Measurements from ENCODE around the gene AP1G2. TPM values are rescaled to one million over a fixed set of nuclear protein-coding genes. Genes with fewer than 3 reads are reported as not detected.

The AP1G2 gene
- total RNA-seq, 1 experiment from 2014 or later, result 155 TPM

GRCh38 chr14:23544511-23545447, 22.8 kb downstream of the AP1G2 start:
- POLR2A ChIA-PET, result no interaction called here
- DNase-seq (ENCODE audit: low read depth, low spot score) (no peak), ATAC-seq (no peak)
- no peaks in the 10 kb centered on the region for H3K4me1 ChIP-seq (ENCODE audit: control insufficient read depth in 1 of 2, insufficient read depth in 2 of 2, low read length in 2 of 2)
- no peak overlapping the region for H2AFZ ChIP-seq (ENCODE audit: low read depth, low read length, poor library complexity, severe bottlenecking)
- no peak overlapping the region for H3K9ac ChIP-seq (ENCODE audit: low read length)
- no peaks in the 10 kb centered on the region for H3K36me3 ChIP-seq (ENCODE audit: control insufficient read depth in 1 of 2, insufficient read depth in 2 of 2, low read length in 2 of 2)
- H3K27ac ChIP-seq (ENCODE audit: low read depth, low read length), result no peak overlapping the region
- no TSS peak for BruUV-seq (replicated peaks)
- no peak overlapping the region for H3K4me2 ChIP-seq (ENCODE audit: low read length)
- H4K20me1 ChIP-seq (ENCODE audit: insufficient read depth), result no peaks in the 10 kb centered on the region
- RAD21 ChIA-PET (ENCODE audit: low non-redundant PET in 1 of 2, low total read pairs in 2 of 2, uncharacterized antibody in 2 of 2, unreplicated experiment in 2 of 2), result no interaction called here
- no peaks in the 10 kb centered on the region for H3K27me3 ChIP-seq (ENCODE audit: insufficient read depth, low read length)
- H3K4me3 ChIP-seq (replicated peaks in 1 of 2; ENCODE audit: low read depth in 1 of 2, low read length in 2 of 2), result no peak overlapping the region
- no peaks in the 10 kb centered on the region for H3K79me2 ChIP-seq (ENCODE audit: insufficient read depth, low read length)
- intact Hi-C loops (cut with micrococcal nuclease), result loop anchor here (5.0 kb wide), 1 partner anchor 67 kb away; no protein-coding TSS in a partner anchor
- no peaks in the 10 kb centered on the region for H3K9me2 ChIP-seq (ENCODE audit: insufficient read depth)
- CTCF ChIA-PET, result no interaction called here
- no peaks in the 10 kb centered on the region for H3K9me3 ChIP-seq (ENCODE audit: control insufficient read depth in 1 of 2, insufficient read depth in 1 of 2, low read depth in 1 of 2, low read length in 2 of 2)
- TF ChIP-seq SIN3A (IDR thresholded peaks at IDR 0.05; ENCODE audit: low read depth) (no peak), SP1 (IDR thresholded peaks at IDR 0.05; ENCODE audit: low read depth) (no peak), EGR1 (IDR thresholded peaks at IDR 0.05; ENCODE audit: low read depth) (no peak), ZFX (IDR thresholded peaks at IDR 0.05) (no peak), YY1 (IDR thresholded peaks at IDR 0.05; ENCODE audit: extremely low read depth, insufficient replicate concordance, low read depth, low read length) (no peak)
- TF ChIP-seq, protein P1, sequence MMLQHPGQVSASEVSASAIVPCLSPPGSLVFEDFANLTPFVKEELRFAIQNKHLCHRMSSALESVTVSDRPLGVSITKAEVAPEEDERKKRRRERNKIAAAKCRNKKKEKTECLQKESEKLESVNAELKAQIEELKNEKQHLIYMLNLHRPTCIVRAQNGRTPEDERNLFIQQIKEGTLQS (IDR thresholded peaks at IDR 0.05), result no peak

- Histone ChIP-seq H3K4me2 (ENCODE audit: low read length) (no peak overlapping the region), H3K27me3 (ENCODE audit: insufficient read depth, low read length) (no peaks in the 10 kb centered on the region), H3K9ac (ENCODE audit: low read length) (no peak overlapping the region), H4K20me1 (ENCODE audit: insufficient read depth) (no peaks in the 10 kb centered on the region), H3K27ac (ENCODE audit: low read depth, low read length) (no peak overlapping the region), H3K9me3 (ENCODE audit: control insufficient read depth in 1 of 2, insufficient read depth in 1 of 2, low read depth in 1 of 2, low read length in 2 of 2) (no peaks in the 10 kb centered on the region), H3K4me1 (ENCODE audit: control insufficient read depth in 1 of 2, insufficient read depth in 2 of 2, low read length in 2 of 2) (peaks cover 0 to 9% of the 10 kb centered on the region in 2 experiments; a peak in 2 of 4 replicates), H3K79me2 (ENCODE audit: insufficient read depth, low read length) (no peaks in the 10 kb centered on the region), H2AFZ (ENCODE audit: low read depth, low read length, poor library complexity, severe bottlenecking) (no peak overlapping the region), H3K9me2 (ENCODE audit: insufficient read depth) (no peaks in the 10 kb centered on the region), H3K4me3 (replicated peaks in 1 of 2; ENCODE audit: low read depth in 1 of 2, low read length in 2 of 2) (no peak overlapping the region), H3K36me3 (ENCODE audit: control insufficient read depth in 1 of 2, insufficient read depth in 2 of 2, low read length in 2 of 2) (no peaks in the 10 kb centered on the region)
- no TSS peak for BruUV-seq (replicated peaks)
- intact Hi-C loops (cut with micrococcal nuclease), result loop anchor here (5.0 kb wide), 1 partner anchor 66 kb away; no protein-coding TSS in a partner anchor
- ChIA-PET CTCF (no interaction called here), RAD21 (ENCODE audit: low non-redundant PET in 1 of 2, low total read pairs in 2 of 2, uncharacterized antibody in 2 of 2, unreplicated experiment in 2 of 2) (no interaction called here), POLR2A (no interaction called here)
- ATAC-seq (no peak), DNase-seq (ENCODE audit: low read depth, low spot score) (no peak)
- TF ChIP-seq YY1 (IDR thresholded peaks at IDR 0.05; ENCODE audit: extremely low read depth, insufficient replicate concordance, low read depth, low read length) (no peak), EZH2phosphoT487 (IDR thresholded peaks at IDR 0.05; ENCODE audit: borderline replicate concordance) (no peak), CBX3 (IDR thresholded peaks at IDR 0.05; ENCODE audit: low read depth) (no peak), SP1 (IDR thresholded peaks at IDR 0.05; ENCODE audit: low read depth) (no peak), MAX (IDR thresholded peaks at IDR 0.05) (no peak), REST (IDR thresholded peaks at IDR 0.05; ENCODE audit: low read depth) (no peak), SRF (IDR thresholded peaks at IDR 0.05; ENCODE audit: low read depth) (no peak), ZBTB33 (IDR thresholded peaks at IDR 0.05; ENCODE audit: extremely low read depth, insufficient replicate concordance, low read length) (no peak)
- TF ChIP-seq, protein P1 (IDR thresholded peaks at IDR 0.05), result no peak
Observed at GRCh38 chr14:23543403-23543802, 24.2 kb downstream of the AP1G2 start.
